Gastrocnemius medialis (tissue), 4 donors: ENCODE measurements around the gene SYCP1. TPM values are rescaled to one million over a fixed set of nuclear protein-coding genes. Genes with fewer than 3 reads are reported as not detected.

Source experiments
- ATAC-seq, 2 donors: fragments of 150-250 bp; one replicate each; pipeline ENCODE4 v1.9.1; 2016
- DNase-seq, 2 donors: peaks; one replicate each; pipeline ENCODE4 v3.0.0-alpha.2; 2019
- H3K27ac ChIP-seq, 4 donors: fragments of 200-600 bp; sonication (generic); 1 replicate in 1 of 4; 2 replicates in 3 of 4; pipeline ENCODE4 v1.5.1; 2016 to 2018; ENCODE audit warnings: mild to moderate bottlenecking in 2 of 4, moderate library complexity in 1 of 4
- H3K27me3 ChIP-seq, 3 donors: fragments of 200-600 bp; sonication (generic) in 2 of 3; 1 replicate in 1 of 3; 2 replicates in 2 of 3; pipeline versions ENCODE4 v1.5.1 to v1.6.0; 2016 to 2019; ENCODE audit warnings: mild to moderate bottlenecking in 1 of 3, moderate library complexity in 1 of 3
- H3K36me3 ChIP-seq, 2 donors: fragments of 200-600 bp; sonication (generic) in 1 of 2; one replicate each; pipeline ENCODE4 v1.5.1; 2017 to 2018
- H3K4me1 ChIP-seq, 2 donors: fragments of 200-600 bp; sonication (generic) in 1 of 2; one replicate each; pipeline ENCODE4 v1.5.1; 2016 to 2017; ENCODE audit warnings: mild to moderate bottlenecking in 2 of 2
- H3K4me3 ChIP-seq, 4 donors: fragments of 200-600 bp; sonication (generic) in 3 of 4; 1 replicate in 1 of 4; 2 replicates in 3 of 4; pipeline ENCODE4 v1.5.1; 2016 to 2019; ENCODE audit warnings: mild to moderate bottlenecking in 2 of 4
- H3K9me3 ChIP-seq, 3 donors: fragments of 200-600 bp; sonication (generic) in 2 of 3; 1 replicate in 1 of 3; 2 replicates in 2 of 3; pipeline ENCODE4 v1.5.1; 2016 to 2019
- CTCF ChIP-seq, 5 experiments: fragments of 450-650 bp in 3 of 5; fragments of 200-600 bp in 2 of 5; sonication (generic) in 2 of 5; IDR thresholded peaks in 4 of 5; conservative IDR thresholded peaks in 1 of 5; 1 replicate in 4 of 5; 2 replicates in 1 of 5; pipeline ENCODE4 v1.5.1; 2016 to 2019; ENCODE audit warnings: antibody characterized with exemption in 5 of 5, mild to moderate bottlenecking in 3 of 5, moderate library complexity in 3 of 5
- POLR2A ChIP-seq, 2 donors: fragments of 450-650 bp; IDR thresholded peaks; one replicate each; pipeline ENCODE4 v1.6.1; 2017; ENCODE audit warnings: antibody characterized with exemption in 2 of 2, mild to moderate bottlenecking in 2 of 2, moderate library complexity in 2 of 2
- in situ Hi-C, 4 donors: fragments of 200-750 bp; cut with MboI; loops; one replicate each; pipeline versions ENCODE4 v1.15.0 to v1.8.0; 2017; ENCODE audit warnings: low sequenced_read_pairs in 4 of 4
- intact Hi-C: fragments of 100-400 bp; cut with DNase I; formaldehyde crosslinking; loops from one replicate; pipeline ENCODE4 v1.15.1; 2023; ENCODE audit warnings: low total_unique reads
- total RNA-seq, 4 donors: library from RNA; depleted of rRNA; stranded (reverse); fragments of >200 nt; gene quantifications; one replicate each; pipeline versions ENCODE4 v1.1.0 to v1.2.3, GENCODE V29; 2016

SYCP1 gene
- total RNA-seq, 4 donors from 2014 or later: not detected

GRCh38 chr1:114831276-114831994, 23.2 kb upstream of the SYCP1 start:
- H3K36me3 ChIP-seq: no peaks in the 10 kb centered on the region
- intact Hi-C loops (no loop called here), in situ Hi-C loops (no loop called here)
- H3K27ac ChIP-seq: no peak overlapping the region
- no peaks in the 10 kb centered on the region for H3K27me3 ChIP-seq
- H3K4me3 ChIP-seq: no peak overlapping the region
- no peak for ATAC-seq
- no peaks in the 10 kb centered on the region for H3K4me1 ChIP-seq
- H3K9me3 ChIP-seq: no peaks in the 10 kb centered on the region
- DNase-seq: no peak
- TF ChIP-seq POLR2A (IDR thresholded peaks at IDR 0.05) (no peak), CTCF (IDR thresholded peaks at IDR 0.05 in 4 of 5, conservative IDR thresholded peaks at IDR 0.05 in 1 of 5) (no peak)

GRCh38 chr1:114832057-114832456, 22.6 kb upstream of the SYCP1 start:
- intact Hi-C loops: no loop called here

GRCh38 chr1:114833421-114833820, 21.2 kb upstream of the SYCP1 start:
- intact Hi-C loops: no loop called here
- H3K36me3 ChIP-seq: no peaks in the 10 kb centered on the region
- DNase-seq: no peak
- no peak overlapping the region for H3K4me3 ChIP-seq
- ATAC-seq: no peak
- no peaks in the 10 kb centered on the region for H3K27me3 ChIP-seq
- in situ Hi-C loops: no loop called here
- no peaks in the 10 kb centered on the region for H3K9me3 ChIP-seq
- TF ChIP-seq POLR2A (IDR thresholded peaks at IDR 0.05): no peak
- no peak overlapping the region for H3K27ac ChIP-seq
- no peaks in the 10 kb centered on the region for H3K4me1 ChIP-seq

More at GRCh38 chr1:114832057-114832456, 22.6 kb upstream of the SYCP1 start:
- no peak for ATAC-seq
- Histone ChIP-seq H3K4me3 (no peak overlapping the region), H3K27ac (no peak overlapping the region), H3K27me3 (no peaks in the 10 kb centered on the region), H3K36me3 (no peaks in the 10 kb centered on the region), H3K4me1 (no peaks in the 10 kb centered on the region), H3K9me3 (no peaks in the 10 kb centered on the region)
- in situ Hi-C loops: no loop called here
- no peak for DNase-seq
- TF ChIP-seq POLR2A (IDR thresholded peaks at IDR 0.05) (no peak), CTCF (IDR thresholded peaks at IDR 0.05 in 4 of 5, conservative IDR thresholded peaks at IDR 0.05 in 1 of 5) (no peak)

GRCh38 chr1:114844270-114844669, 10.4 kb upstream of the SYCP1 start:
- no peak for TF ChIP-seq POLR2A (IDR thresholded peaks at IDR 0.05)
- no peak for TF ChIP-seq CTCF (IDR thresholded peaks at IDR 0.05 in 4 of 5, conservative IDR thresholded peaks at IDR 0.05 in 1 of 5)
- Histone ChIP-seq H3K27me3 (no peaks in the 10 kb centered on the region), H3K27ac (no peak overlapping the region), H3K4me3 (no peak overlapping the region), H3K4me1 (no peaks in the 10 kb centered on the region), H3K36me3 (no peaks in the 10 kb centered on the region), H3K9me3 (no peaks in the 10 kb centered on the region)
- ATAC-seq (no peak), DNase-seq (no peak)
- in situ Hi-C loops (no loop called here), intact Hi-C loops (no loop called here)

- no peak for ATAC-seq
- Histone ChIP-seq H3K27ac (no peak overlapping the region), H3K4me3 (no peak overlapping the region), H3K36me3 (no peaks in the 10 kb centered on the region), H3K4me1 (no peaks in the 10 kb centered on the region), H3K27me3 (peaks cover 16 to 27% (median 18%) of the 10 kb centered on the region in 3 donors), H3K9me3 (no peaks in the 10 kb centered on the region)
- no peak for TF ChIP-seq CTCF (IDR thresholded peaks at IDR 0.05 in 4 of 5, conservative IDR thresholded peaks at IDR 0.05 in 1 of 5)
- no peak for TF ChIP-seq POLR2A (IDR thresholded peaks at IDR 0.05)
- intact Hi-C loops: no loop called here
- in situ Hi-C loops: no loop called here
- DNase-seq: no peak
Observed at GRCh38 chr1:114853584-114853983, 1.1 kb upstream of the SYCP1 start.
